Stomach (tissue), 9 donors: ENCODE data around the gene RGS19. TPM values are rescaled to one million over a fixed set of nuclear protein-coding genes. Genes with fewer than 3 reads are reported as not detected.
A peak's percentile ranks its signal among the peaks of the same experiment; 100 is the strongest.

ENCODE experiments used
- DNase-seq, 2 donors: peaks; one replicate each; pipeline versions ENCODE4 v3.0.0 to v3.0.0-alpha.2; 2013 to 2019
- H3K27ac ChIP-seq, 5 donors: fragments of 200-600 bp in 4 of 5; sonication (generic) in 4 of 5; one replicate each; pipeline ENCODE4 v1.5.1; 2013 to 2019; ENCODE audit warnings: mild to moderate bottlenecking in 1 of 5, moderate library complexity in 1 of 5
- H3K27me3 ChIP-seq, 3 donors: fragments of 200-600 bp; sonication (generic); one replicate each; pipeline ENCODE4 v1.5.1; 2017 to 2019; ENCODE audit warnings: mixed run types in 1 of 3
- H3K36me3 ChIP-seq, 4 donors: fragments of 200-600 bp; sonication (generic); 1 replicate in 3 of 4; 2 replicates in 1 of 4; pipeline ENCODE4 v1.5.1; 2016 to 2019
- H3K4me1 ChIP-seq, 4 donors: fragments of 200-600 bp; sonication (generic); one replicate each; pipeline ENCODE4 v1.5.1; 2016 to 2019
- H3K4me3 ChIP-seq, 4 donors: fragments of 200-600 bp; sonication (generic) in 3 of 4; one replicate each; pipeline ENCODE4 v1.5.1; 2016 to 2019; ENCODE audit warnings: mild to moderate bottlenecking in 1 of 4
- H3K9me3 ChIP-seq, 4 donors: fragments of 200-600 bp; sonication (generic); one replicate each; pipeline ENCODE4 v1.5.1; 2016 to 2019
- CTCF ChIP-seq, 7 experiments: fragments of 450-650 bp in 4 of 7; fragments of 200-600 bp in 3 of 7; sonication (generic) in 3 of 7; IDR thresholded peaks; one replicate each; pipeline ENCODE4 v1.5.1; 2016 to 2019; ENCODE audit warnings: antibody characterized with exemption in 7 of 7, control low read depth in 2 of 7, mild to moderate bottlenecking in 1 of 7
- EP300 ChIP-seq: sonication (generic); formaldehyde crosslinking; IDR thresholded peaks from one replicate; pipeline ENCODE4 v1.6.1; 2017; ENCODE audit warnings: antibody characterized with exemption
- POLR2A ChIP-seq, 4 donors: fragments of 450-650 bp; IDR thresholded peaks; one replicate each; pipeline ENCODE4 v1.6.1; 2016; ENCODE audit warnings: antibody characterized with exemption in 4 of 4, control low read depth in 2 of 4, mild to moderate bottlenecking in 1 of 4, moderate library complexity in 1 of 4
- POLR2AphosphoS5 ChIP-seq, 3 donors: sonication (generic); formaldehyde crosslinking; IDR thresholded peaks; one replicate each; pipeline ENCODE4 v1.6.1; 2016; ENCODE audit warnings: antibody characterized with exemption in 3 of 3
- WGBS, 5 donors: extraction: QIAGEN DNeasy Blood & Tissue Kit in 3 of 5; methylation state at CpG; one replicate each; pipeline versions ENCODE4 v1.1.5 to v1.1.7; 2013 to 2018; 5-methylcytosine and 5-hydroxymethylcytosine counted together
- intact Hi-C: fragments of 100-400 bp; cut with DNase I; formaldehyde crosslinking; loops from one replicate; pipeline ENCODE4 v1.15.1; 2023; ENCODE audit warnings: low total_unique reads
- polyA plus RNA-seq, 3 donors: library from polyadenylated mRNA; stranded (reverse); fragments of 200-250 nt; gene quantifications; one replicate each; pipeline ENCODE4 v1.2.3, GENCODE V29; 2013
- total RNA-seq, 5 donors: library from RNA; depleted of rRNA; stranded (reverse); fragments of >200 nt; gene quantifications; one replicate each; pipeline versions ENCODE4 v1.1.0 to v1.2.3, GENCODE V29; 2014 to 2016
- donor health status: healthy with polysubstance abuse.
- donor health status: Bipolar disorder and iron deficiency.
- donor health status: healthy.

RGS19 gene
- total and polyA plus RNA-seq, 8 donors = 3.1 to 17.2 (median 10.1) TPM; not detected in 3

- 57 to 65% (median 61%) methylated on average over 14 to 15 of the region's 15 CpGs for WGBS, 5 donors
- Histone ChIP-seq H3K27ac (peak overlapping the region in 4 of 5 donors; percentile 25 to 88 (median 76)), H3K36me3 (peaks cover 16 to 32% (median 29%) of the 10 kb centered on the region in 4 donors), H3K9me3 (no peaks in the 10 kb centered on the region), H3K27me3 (peaks cover 0 to 11% (median 0%) of the 10 kb centered on the region in 3 donors), H3K4me3 (peak overlapping the region; percentile 76 to 83 (median 79)), H3K4me1 (peaks cover 14 to 61% (median 45%) of the 10 kb centered on the region in 4 donors)
- intact Hi-C loops = no loop called here
- peak; percentile 41 to 62 for DNase-seq
- TF ChIP-seq EP300 = no peak
- no peak for TF ChIP-seq POLR2AphosphoS5 (IDR thresholded peaks at IDR 0.05)
- TF ChIP-seq CTCF (IDR thresholded peaks at IDR 0.05) = no peak
- no peak for TF ChIP-seq POLR2A (IDR thresholded peaks at IDR 0.05)
These were observed 1.3 kb downstream of the RGS19 start for GRCh38 chr20:64077876-64078551.

- TF ChIP-seq POLR2A (IDR thresholded peaks at IDR 0.05) (no peak), POLR2AphosphoS5 (IDR thresholded peaks at IDR 0.05) (no peak), CTCF (IDR thresholded peaks at IDR 0.05) (no peak), EP300 (no peak)
- 72 to 85% (median 80%) methylated on average over 4 to 7 of the region's 7 CpGs for WGBS, 5 donors
- peak overlapping the region in 3 of 5 donors; percentile 66 to 88 (median 85) for H3K27ac ChIP-seq
- intact Hi-C loops = no loop called here
- H3K9me3 ChIP-seq = no peaks in the 10 kb centered on the region
- H3K36me3 ChIP-seq = peaks cover 16 to 37% (median 34%) of the 10 kb centered on the region in 4 donors
- no peak for DNase-seq
- peaks cover 0 to 6% (median 0%) of the 10 kb centered on the region in 3 donors for H3K27me3 ChIP-seq
- peak overlapping the region; percentile 76 to 83 (median 79) for H3K4me3 ChIP-seq
- H3K4me1 ChIP-seq = peaks cover 12 to 56% (median 40%) of the 10 kb centered on the region in 4 donors
These were observed 1.8 kb downstream of the RGS19 start for GRCh38 chr20:64077541-64077875.

- DNase-seq = peak in 1 of 2 donors; percentile 32
- no peak for TF ChIP-seq CTCF (IDR thresholded peaks at IDR 0.05)
- no peak for TF ChIP-seq EP300
- no peak for TF ChIP-seq POLR2A (IDR thresholded peaks at IDR 0.05)
- no peak for TF ChIP-seq POLR2AphosphoS5 (IDR thresholded peaks at IDR 0.05)
- Histone ChIP-seq H3K4me3 (peak overlapping the region; percentile 0 to 83 (median 79)), H3K27ac (peak overlapping the region in 4 of 5 donors; percentile 5 to 88 (median 76)), H3K36me3 (peaks cover 16 to 41% (median 38%) of the 10 kb centered on the region in 4 donors), H3K27me3 (peaks cover 0 to 2% (median 0%) of the 10 kb centered on the region in 3 donors), H3K9me3 (no peaks in the 10 kb centered on the region), H3K4me1 (peaks cover 12 to 52% (median 37%) of the 10 kb centered on the region in 4 donors)
- intact Hi-C loops = no loop called here
- 72 to 83% (median 82%) methylated on average over 3 to 8 of the region's 8 CpGs for WGBS, 5 donors
These were observed 2.2 kb downstream of the RGS19 start for GRCh38 chr20:64077094-64077493.

GRCh38 chr20:64076061-64076997 is 3.0 kb downstream of the RGS19 start:
- 83 to 96% (median 93%) methylated on average over 9 to 21 of the region's 22 CpGs for WGBS, 5 donors
- TF ChIP-seq POLR2A (IDR thresholded peaks at IDR 0.05) = no peak
- no peak for TF ChIP-seq CTCF (IDR thresholded peaks at IDR 0.05)
- TF ChIP-seq EP300 = no peak
- no peak for TF ChIP-seq POLR2AphosphoS5 (IDR thresholded peaks at IDR 0.05)
- peak overlapping the region in 3 of 5 donors; percentile 5 to 88 (median 85) for H3K27ac ChIP-seq
- H3K9me3 ChIP-seq = no peaks in the 10 kb centered on the region
- H3K36me3 ChIP-seq = peaks cover 16 to 48% (median 46%) of the 10 kb centered on the region in 4 donors
- peaks cover 12 to 45% (median 32%) of the 10 kb centered on the region in 4 donors for H3K4me1 ChIP-seq
- H3K4me3 ChIP-seq = peak overlapping the region; percentile 0 to 83 (median 79)
- H3K27me3 ChIP-seq = no peaks in the 10 kb centered on the region
- no peak for DNase-seq
- intact Hi-C loops = no loop called here
